ENCODE results near the gene MANSC4.
"Not testable (repeated sequence)": the region's sequence is repeated elsewhere in the genome, so short reads cannot be mapped to it uniquely, and the experiment has no call there.

MANSC4 gene

DNA sequence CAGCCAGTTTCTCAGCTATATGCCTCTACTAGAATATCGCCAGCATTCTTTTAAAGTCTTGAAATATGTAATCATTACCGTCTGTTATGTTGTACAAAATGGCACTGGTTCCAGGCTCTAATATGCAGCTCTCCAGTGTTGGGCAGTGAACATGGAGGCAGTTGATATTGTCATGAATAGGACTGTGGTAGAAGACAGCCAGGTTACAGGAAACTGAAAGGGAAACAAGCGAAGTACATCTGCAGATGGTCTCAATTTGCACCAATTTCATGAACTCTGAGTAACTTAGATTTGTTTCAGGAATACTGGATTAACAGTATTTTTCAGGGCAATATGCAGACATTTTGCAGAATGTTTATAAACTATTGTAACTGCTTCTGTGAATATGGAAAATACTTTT is 13.4 kb downstream of the MANSC4 start:
- H3K36me3 Mint-ChIP-seq (ENCODE audit: insufficient read depth), result no peaks in the 10 kb centered on the region
- no peak overlapping the region for H3K4me3 Mint-ChIP-seq
- no peak overlapping the region for H3K27ac Mint-ChIP-seq
- H3K9me3 Mint-ChIP-seq, result no peaks in the 10 kb centered on the region
- no peak for ATAC-seq (replicated peaks)
- no peak for DNase-seq
- no peaks in the 10 kb centered on the region for H3K27me3 Mint-ChIP-seq
- no peaks in the 10 kb centered on the region for H3K4me1 Mint-ChIP-seq (ENCODE audit: low read depth in 2 of 2)

DNA sequence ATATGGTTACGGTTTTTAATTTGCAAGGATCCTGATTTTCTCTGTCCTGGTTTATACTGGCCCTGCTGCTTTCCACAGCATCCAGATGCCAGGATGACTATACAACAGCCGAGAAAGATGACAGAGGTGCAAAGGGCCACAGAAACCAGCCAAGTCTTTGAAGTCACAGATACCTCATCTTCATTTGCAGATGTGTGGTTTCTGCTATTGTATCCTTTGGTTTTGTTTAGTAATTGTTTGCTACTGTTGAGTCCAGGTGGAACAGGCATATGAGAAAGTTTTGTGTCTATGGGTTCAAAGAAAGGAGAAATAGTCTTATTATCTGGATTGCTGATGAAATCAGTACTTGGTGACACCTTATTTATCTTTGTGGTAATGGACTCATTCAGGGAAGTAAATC is 17.3 kb downstream of the MANSC4 start:
- ATAC-seq (replicated peaks) (no peak), DNase-seq (no peak)
- no peaks in the 10 kb centered on the region for H3K36me3 Mint-ChIP-seq (ENCODE audit: insufficient read depth)
- H3K4me3 Mint-ChIP-seq, result no peak overlapping the region
- H3K4me1 Mint-ChIP-seq (ENCODE audit: low read depth in 2 of 2), result no peaks in the 10 kb centered on the region
- no peaks in the 10 kb centered on the region for H3K9me3 Mint-ChIP-seq
- no peaks in the 10 kb centered on the region for H3K27me3 Mint-ChIP-seq
- H3K27ac Mint-ChIP-seq, result no peak overlapping the region

DNA sequence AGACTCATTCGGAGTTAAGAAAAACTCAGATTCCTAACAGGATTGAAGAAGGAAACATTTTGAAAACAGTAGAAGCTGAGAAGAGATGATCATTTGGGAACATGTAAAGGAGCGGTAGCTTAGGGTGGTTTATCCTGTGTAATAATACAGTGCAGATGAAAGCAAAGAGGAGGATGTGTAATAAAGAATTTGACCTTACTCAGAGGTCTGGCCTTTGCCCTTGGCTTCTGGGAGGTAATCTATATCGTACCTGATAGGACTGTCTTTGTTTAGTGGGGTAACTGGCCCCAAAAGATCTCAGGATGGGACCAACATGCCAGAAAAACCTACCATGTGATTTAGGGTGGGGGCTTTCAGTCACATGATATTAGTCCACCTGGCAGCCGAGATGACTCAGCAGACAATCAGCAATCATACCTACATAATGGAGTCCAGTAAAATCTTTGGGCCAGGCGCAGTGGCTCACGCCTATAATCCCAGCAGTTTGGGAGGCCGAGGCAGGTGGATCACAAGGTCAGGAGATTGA is 23.3 kb downstream of the MANSC4 start:
- no peak overlapping the region for H3K27ac Mint-ChIP-seq
- no peaks in the 10 kb centered on the region for H3K9me3 Mint-ChIP-seq
- no peaks in the 10 kb centered on the region for H3K4me1 Mint-ChIP-seq (ENCODE audit: low read depth in 2 of 2)
- DNase-seq, result no peak
- ATAC-seq (replicated peaks), result no peak
- H3K36me3 Mint-ChIP-seq (ENCODE audit: insufficient read depth), result peaks cover 34% of the 10 kb centered on the region
- H3K27me3 Mint-ChIP-seq, result no peaks in the 10 kb centered on the region
- H3K4me3 Mint-ChIP-seq, result no peak overlapping the region

DNA sequence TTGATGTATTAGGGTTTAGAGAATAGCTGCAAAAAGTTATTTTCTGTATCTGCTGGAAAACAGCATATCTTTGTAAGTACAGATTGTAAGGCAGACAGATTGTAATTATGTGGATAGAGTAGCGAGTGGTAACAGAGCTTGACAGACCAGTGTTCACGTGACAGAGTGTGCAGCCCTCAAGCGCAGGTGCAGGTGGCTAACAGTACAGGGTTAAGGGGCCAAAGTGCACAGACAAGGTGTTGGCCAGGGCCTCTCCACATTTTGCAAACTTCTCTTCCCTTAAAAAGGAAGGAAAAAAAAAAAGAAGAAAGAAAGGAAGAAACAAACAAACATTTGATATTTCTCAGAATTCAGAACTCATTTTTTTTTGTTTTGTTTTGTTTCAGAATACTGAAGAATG is 25.2 kb downstream of the MANSC4 start:
- H3K36me3 Mint-ChIP-seq (ENCODE audit: insufficient read depth), result peaks cover 40% of the 10 kb centered on the region
- H3K27ac Mint-ChIP-seq, result peak overlapping the region in 1 of 2 donors; percentile 36
- H3K4me3 Mint-ChIP-seq, result no peak overlapping the region
- H3K27me3 Mint-ChIP-seq, result no peaks in the 10 kb centered on the region
- no peak for ATAC-seq (replicated peaks)
- H3K4me1 Mint-ChIP-seq (ENCODE audit: low read depth in 2 of 2), result no peaks in the 10 kb centered on the region
- DNase-seq, result no peak
- no peaks in the 10 kb centered on the region for H3K9me3 Mint-ChIP-seq

DNA sequence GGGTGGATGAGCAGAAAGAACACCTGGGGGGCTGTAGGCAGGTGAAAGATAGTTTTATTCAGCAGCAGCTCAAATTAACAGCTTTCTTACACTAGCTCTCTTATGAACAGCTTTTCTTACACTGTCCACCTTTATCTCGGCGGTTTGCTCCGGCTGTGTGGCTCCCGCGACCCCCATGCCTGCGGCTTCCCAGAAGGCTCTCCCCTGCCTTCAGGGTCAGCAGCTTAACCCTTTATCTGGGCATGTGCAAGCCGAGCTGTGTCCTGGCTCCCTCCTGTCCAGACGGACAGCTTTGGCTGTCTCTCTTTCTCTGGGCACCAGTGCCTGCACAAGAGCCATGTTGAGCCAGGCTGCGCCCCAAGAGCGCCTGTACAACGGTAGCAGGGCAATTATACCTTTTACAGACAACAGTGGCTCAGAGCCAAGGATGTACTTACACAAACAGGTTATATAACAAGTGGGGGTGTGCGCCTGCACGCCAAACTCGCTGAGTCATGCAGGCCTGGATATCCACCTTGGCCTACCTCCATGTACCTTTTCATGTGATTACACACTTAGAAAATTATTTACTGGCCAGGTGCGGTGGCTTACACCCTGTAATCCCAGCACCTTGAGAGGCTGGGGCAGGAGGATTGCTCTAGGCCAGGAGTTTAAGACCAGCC is 28.5 kb downstream of the MANSC4 start:
- no peaks in the 10 kb centered on the region for H3K9me3 Mint-ChIP-seq
- H3K4me1 Mint-ChIP-seq (ENCODE audit: low read depth in 2 of 2), result peaks cover 0 to 4% of the 10 kb centered on the region in 2 donors
- no peak overlapping the region for H3K4me3 Mint-ChIP-seq
- H3K27ac Mint-ChIP-seq, result no peak overlapping the region
- DNase-seq (no peak), ATAC-seq (replicated peaks) (no peak)
- H3K27me3 Mint-ChIP-seq, result no peaks in the 10 kb centered on the region
- H3K36me3 Mint-ChIP-seq (ENCODE audit: insufficient read depth), result peaks cover 36% of the 10 kb centered on the region

DNA sequence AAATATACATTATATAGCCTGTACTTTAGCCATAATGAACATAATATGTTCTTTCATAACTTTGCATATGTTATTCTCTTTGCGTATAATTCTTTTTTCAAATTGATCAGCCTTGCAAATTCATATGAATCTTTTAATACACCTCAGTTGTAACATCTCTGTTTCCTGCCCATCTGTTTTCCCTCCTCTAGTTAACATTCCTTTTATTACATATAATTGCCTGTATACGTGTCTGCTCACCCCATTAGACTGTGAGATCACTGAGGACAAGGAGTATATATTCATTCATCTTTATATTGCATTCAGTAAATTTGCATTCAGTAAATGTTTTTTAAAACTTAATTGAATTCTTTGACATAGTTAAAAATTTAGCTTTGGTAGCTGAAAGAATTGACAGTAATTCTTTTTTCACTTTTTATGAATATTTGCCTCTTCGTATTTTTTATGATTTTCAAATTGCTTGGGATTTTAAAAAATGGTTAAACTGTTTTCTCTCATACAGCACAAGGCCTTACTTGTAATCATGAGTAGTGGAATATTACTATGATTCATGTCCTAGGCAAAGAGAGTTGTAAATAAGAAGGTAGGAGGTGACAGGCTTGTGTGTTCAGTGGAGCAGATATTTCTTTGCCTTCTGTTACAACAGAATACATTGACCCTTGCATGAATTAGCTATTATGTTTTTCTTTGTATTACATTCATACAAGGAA is 32.8 kb downstream of the MANSC4 start:
- Mint-ChIP-seq H3K36me3 (ENCODE audit: insufficient read depth) (peaks cover 22% of the 10 kb centered on the region), H3K4me1 (ENCODE audit: low read depth in 2 of 2) (peaks cover 0 to 8% of the 10 kb centered on the region in 2 donors), H3K27ac (no peak overlapping the region), H3K27me3 (no peaks in the 10 kb centered on the region), H3K9me3 (no peaks in the 10 kb centered on the region), H3K4me3 (no peak overlapping the region)
- DNase-seq (no peak), ATAC-seq (replicated peaks) (no peak)

DNA sequence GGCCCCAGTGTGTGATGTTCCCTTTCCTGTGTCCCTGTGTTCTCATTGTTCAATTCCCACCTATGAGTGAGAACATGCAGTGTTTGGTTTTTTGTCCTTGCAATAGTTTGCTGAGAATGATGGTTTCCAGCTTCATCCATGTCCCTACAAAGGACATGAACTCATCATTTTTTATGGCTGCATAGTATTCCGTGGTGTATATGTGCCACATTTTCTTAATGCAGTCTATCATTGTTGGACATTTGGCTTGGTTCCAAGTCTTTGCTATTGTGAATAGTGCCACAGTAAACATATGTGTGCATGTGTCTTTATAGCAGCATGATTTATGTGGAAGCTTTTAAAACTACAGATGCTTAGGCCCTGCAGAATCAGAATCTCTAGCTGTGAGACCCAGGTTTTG is 34.3 kb downstream of the MANSC4 start:
- peaks cover 21% of the 10 kb centered on the region for H3K36me3 Mint-ChIP-seq (ENCODE audit: insufficient read depth)
- H3K9me3 Mint-ChIP-seq; H3K27ac Mint-ChIP-seq; ATAC-seq (replicated peaks); H3K27me3 Mint-ChIP-seq; H3K4me3 Mint-ChIP-seq; H3K4me1 Mint-ChIP-seq (ENCODE audit: low read depth in 2 of 2); DNase-seq: not testable (repeated sequence)

DNA sequence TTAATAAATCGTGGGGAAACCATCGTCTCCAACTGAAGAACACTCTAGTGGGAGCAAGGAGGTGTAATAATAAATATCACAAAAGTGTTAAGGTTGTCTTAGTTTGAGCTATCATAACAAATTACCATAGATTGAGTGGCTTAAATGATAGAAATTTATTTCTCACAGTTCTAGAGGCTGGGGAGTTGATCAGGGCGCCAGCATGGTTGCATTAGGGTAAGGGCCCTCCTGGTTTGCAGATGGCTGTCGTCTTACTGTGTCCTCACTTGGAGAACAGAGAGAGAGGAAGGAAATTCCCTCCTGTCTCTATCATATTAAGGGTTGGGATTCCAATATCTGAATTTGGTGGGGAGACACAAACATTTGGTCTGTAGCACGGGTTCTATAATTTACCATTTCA is 36.4 kb downstream of the MANSC4 start:
- peaks cover 36% of the 10 kb centered on the region for H3K36me3 Mint-ChIP-seq (ENCODE audit: insufficient read depth)
- ATAC-seq (replicated peaks), result no peak

DNA sequence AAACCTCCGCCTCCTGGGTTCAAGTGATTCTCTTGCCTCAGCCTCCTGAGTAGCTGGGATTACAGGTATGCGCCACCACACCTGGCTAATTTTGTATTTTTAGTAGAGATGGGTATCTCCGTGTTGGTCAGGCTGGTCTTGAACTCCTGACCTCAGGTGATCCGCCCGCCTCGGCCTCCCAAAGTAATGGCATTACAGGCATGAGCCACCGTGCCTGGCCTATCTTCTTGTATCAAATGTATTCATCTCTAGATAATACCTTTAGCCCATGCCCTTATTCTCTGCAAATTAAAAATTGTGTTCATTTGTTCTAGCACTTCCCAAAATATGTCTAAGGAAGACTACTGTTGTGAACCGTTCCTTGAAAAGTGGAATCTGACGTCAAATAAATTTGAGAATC is 45.7 kb downstream of the MANSC4 start:
- peaks cover 62% of the 10 kb centered on the region for H3K36me3 Mint-ChIP-seq (ENCODE audit: insufficient read depth)
- not testable (repeated sequence) for H3K9me3 Mint-ChIP-seq; H3K27me3 Mint-ChIP-seq; H3K4me1 Mint-ChIP-seq (ENCODE audit: low read depth in 2 of 2); H3K27ac Mint-ChIP-seq; ATAC-seq (replicated peaks); DNase-seq; H3K4me3 Mint-ChIP-seq

More for the DNA sequence above, 36.4 kb downstream of the MANSC4 start:
- Mint-ChIP-seq H3K27me3 (no peaks in the 10 kb centered on the region), H3K9me3 (no peaks in the 10 kb centered on the region), H3K4me3 (no peak overlapping the region), H3K27ac (no peak overlapping the region), H3K4me1 (ENCODE audit: low read depth in 2 of 2) (peaks cover 0 to 9% of the 10 kb centered on the region in 2 donors)
- DNase-seq, result no peak

DNA sequence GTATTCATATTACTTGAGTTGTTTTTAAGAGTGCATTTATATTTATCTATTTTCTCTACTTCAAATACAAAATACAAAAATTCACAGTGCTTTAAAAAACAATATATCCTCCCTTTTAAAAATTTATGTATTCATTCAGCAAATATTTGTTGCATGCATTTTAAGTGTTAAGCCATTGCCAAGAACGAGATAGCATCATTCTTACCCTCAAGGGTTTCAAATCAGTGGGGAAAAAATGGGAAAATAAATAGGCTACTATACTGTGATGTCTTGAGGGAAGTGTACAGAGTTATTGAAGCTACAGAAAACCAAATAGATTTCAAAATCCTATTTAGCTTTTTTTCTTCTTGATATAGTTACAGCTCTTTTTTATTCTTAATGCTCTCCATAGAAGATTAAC is 46.2 kb downstream of the MANSC4 start:
- ATAC-seq (replicated peaks) (no peak), DNase-seq (no peak)
- Mint-ChIP-seq H3K9me3 (no peaks in the 10 kb centered on the region), H3K4me1 (ENCODE audit: low read depth in 2 of 2) (peaks cover 0 to 3% of the 10 kb centered on the region in 2 donors), H3K27ac (no peak overlapping the region), H3K27me3 (no peaks in the 10 kb centered on the region), H3K36me3 (ENCODE audit: insufficient read depth) (peaks cover 60% of the 10 kb centered on the region), H3K4me3 (no peak overlapping the region)

DNA sequence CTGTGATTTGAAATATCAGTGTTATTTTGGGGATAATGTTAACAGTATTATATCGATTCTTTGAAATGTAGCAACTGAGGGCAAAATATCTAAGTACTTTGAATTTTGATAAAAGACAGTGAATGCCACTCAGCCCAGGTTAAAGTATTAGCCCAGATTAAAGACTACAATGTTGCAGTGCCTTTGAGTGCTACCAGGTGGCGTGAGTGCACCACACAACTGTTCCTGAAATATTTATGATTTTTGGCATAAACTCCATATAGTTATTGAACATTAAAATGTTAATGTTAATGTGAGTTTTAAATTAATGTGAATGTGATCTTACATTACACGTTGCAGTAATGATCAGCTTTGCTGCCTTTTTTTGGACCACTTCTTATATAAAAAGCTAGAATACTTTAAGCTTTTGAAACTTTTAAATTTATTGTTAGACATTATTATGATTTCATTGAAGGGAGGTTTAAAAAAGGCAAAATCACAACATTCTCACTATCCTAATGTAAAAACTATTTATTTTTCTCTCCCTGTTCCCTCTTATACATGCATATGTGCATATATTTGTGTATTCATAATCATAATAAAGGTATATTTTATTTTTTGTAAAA is 46.9 kb downstream of the MANSC4 start:
- no peaks in the 10 kb centered on the region for H3K27me3 Mint-ChIP-seq
- peak in 2 of 3 experiments; percentile 12 to 17 for DNase-seq
- H3K9me3 Mint-ChIP-seq, result no peaks in the 10 kb centered on the region
- ATAC-seq (replicated peaks), result peak; percentile 70
- H3K4me1 Mint-ChIP-seq (ENCODE audit: low read depth in 2 of 2), result peaks cover 0 to 3% of the 10 kb centered on the region in 2 donors
- no peak overlapping the region for H3K27ac Mint-ChIP-seq
- H3K36me3 Mint-ChIP-seq (ENCODE audit: insufficient read depth), result peaks cover 56% of the 10 kb centered on the region
- no peak overlapping the region for H3K4me3 Mint-ChIP-seq

DNA sequence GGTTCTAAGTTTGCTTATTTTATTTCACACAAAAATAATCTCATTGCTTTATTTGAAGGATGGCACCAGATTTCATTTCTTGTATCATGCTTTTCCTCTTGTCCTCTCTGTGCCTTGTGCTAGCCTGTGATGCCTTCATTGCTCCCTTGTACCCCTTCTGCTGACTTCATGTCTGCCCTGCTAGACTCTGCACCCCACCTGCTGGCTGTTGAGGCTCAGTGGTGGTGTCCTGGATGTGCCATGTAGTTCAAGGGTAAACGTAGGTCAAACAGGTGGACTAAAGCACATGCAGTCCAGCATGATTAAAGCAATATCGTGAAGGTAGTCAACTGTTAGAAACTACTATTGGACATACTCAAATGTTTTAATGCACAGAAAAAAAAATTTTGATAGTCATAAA is 47.8 kb downstream of the MANSC4 start:
- DNase-seq (no peak), ATAC-seq (replicated peaks) (no peak)
- H3K4me3 Mint-ChIP-seq, result no peak overlapping the region
- no peak overlapping the region for H3K27ac Mint-ChIP-seq
- no peaks in the 10 kb centered on the region for H3K4me1 Mint-ChIP-seq (ENCODE audit: low read depth in 2 of 2)
- no peaks in the 10 kb centered on the region for H3K9me3 Mint-ChIP-seq
- peaks cover 47% of the 10 kb centered on the region for H3K36me3 Mint-ChIP-seq (ENCODE audit: insufficient read depth)
- H3K27me3 Mint-ChIP-seq, result no peaks in the 10 kb centered on the region

DNA sequence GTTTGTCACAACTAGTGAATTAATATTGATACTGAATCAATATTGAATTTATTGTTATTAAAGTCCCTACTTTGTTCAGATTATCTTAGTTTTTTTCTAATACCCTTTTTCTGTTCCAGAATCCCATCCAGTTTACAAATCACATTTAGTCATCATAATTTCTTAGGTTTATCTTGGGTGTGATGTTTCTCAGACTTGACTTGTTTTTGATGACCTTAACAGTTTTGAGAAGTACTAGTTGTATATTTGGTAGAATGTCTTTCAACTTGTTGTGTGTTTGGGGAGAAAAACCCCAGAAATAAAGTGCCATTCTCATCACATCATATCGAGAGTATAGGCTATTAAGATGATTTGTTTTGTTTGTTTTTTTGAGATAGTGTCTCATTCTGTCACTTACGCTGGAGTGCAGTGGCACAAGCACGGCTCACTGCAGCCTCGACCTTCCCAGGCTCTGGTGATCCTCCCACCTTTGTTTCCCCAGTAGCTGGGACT is 49.9 kb downstream of the MANSC4 start:
- ATAC-seq (replicated peaks), result no peak
- H3K4me3 Mint-ChIP-seq, result no peak overlapping the region
- no peaks in the 10 kb centered on the region for H3K27me3 Mint-ChIP-seq
- DNase-seq, result no peak
- no peak overlapping the region for H3K27ac Mint-ChIP-seq
- H3K4me1 Mint-ChIP-seq (ENCODE audit: low read depth in 2 of 2), result peaks cover 0 to 1% of the 10 kb centered on the region in 2 donors
- H3K36me3 Mint-ChIP-seq (ENCODE audit: insufficient read depth), result peaks cover 55% of the 10 kb centered on the region
- no peaks in the 10 kb centered on the region for H3K9me3 Mint-ChIP-seq

DNA sequence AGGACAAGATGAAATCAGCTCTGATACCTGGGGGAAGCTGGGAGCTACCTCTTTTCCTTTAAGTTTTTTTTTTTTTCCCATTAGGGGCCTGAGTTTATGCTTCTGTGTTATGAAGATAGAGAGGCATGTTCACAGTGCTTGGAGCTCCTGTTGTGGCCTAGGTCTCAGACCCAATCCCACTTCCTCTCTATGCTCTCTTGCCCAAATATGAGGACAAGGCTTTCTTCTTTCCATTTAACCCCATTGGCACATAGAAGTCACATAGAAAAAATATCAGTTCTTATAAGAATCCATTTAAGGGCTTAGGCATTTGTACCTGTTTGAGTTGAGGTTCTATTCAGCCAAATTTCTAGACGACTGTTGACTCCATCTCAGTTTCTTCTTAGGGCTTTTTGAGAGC is 56.8 kb downstream of the MANSC4 start:
- DNase-seq (no peak), ATAC-seq (replicated peaks) (no peak)
- H3K4me1 Mint-ChIP-seq (ENCODE audit: low read depth in 2 of 2), result peaks cover 1 to 6% of the 10 kb centered on the region in 2 donors
- H3K27ac Mint-ChIP-seq, result no peak overlapping the region
- no peaks in the 10 kb centered on the region for H3K27me3 Mint-ChIP-seq
- peaks cover 76% of the 10 kb centered on the region for H3K36me3 Mint-ChIP-seq (ENCODE audit: insufficient read depth)
- no peaks in the 10 kb centered on the region for H3K9me3 Mint-ChIP-seq
- no peak overlapping the region for H3K4me3 Mint-ChIP-seq

All from effector memory CD8-positive, alpha-beta T cell (primary cell).